Ishikawa (cell line): ENCODE measurements around the gene APLF.

Source experiments
- CEBPB ChIP-seq: IDR thresholded peaks from 2 replicates; pipeline ENCODE4 v1.6.1; 2012
- CREB1 ChIP-seq: IDR thresholded peaks from 2 replicates; pipeline ENCODE4 v1.6.1; 2012; ENCODE audit warnings: low read depth
- EGR1 ChIP-seq: IDR thresholded peaks from 2 replicates; pipeline ENCODE4 v1.6.1; 2012
- EP300 ChIP-seq: IDR thresholded peaks from 2 replicates; pipeline ENCODE4 v1.6.1; 2012; ENCODE audit warnings: borderline replicate concordance
- FOXM1 ChIP-seq: IDR thresholded peaks from 2 replicates; pipeline ENCODE4 v1.6.1; 2012; ENCODE audit warnings: low read depth, borderline replicate concordance
- MAX ChIP-seq: IDR thresholded peaks from 2 replicates; pipeline ENCODE4 v1.6.1; 2012
- NFIC ChIP-seq: IDR thresholded peaks from 2 replicates; pipeline ENCODE4 v1.6.1; 2012
- RAD21 ChIP-seq: IDR thresholded peaks from 2 replicates; pipeline ENCODE4 v1.6.1; 2012; ENCODE audit warnings: low read depth
- REST ChIP-seq: IDR thresholded peaks from 2 replicates; pipeline ENCODE4 v1.6.1; 2012; ENCODE audit warnings: low read depth, mild to moderate bottlenecking
- TAF1 ChIP-seq: IDR thresholded peaks from 2 replicates; pipeline ENCODE4 v1.6.1; 2012; ENCODE audit warnings: low read depth, mild to moderate bottlenecking
- TCF12 ChIP-seq: IDR thresholded peaks from 2 replicates; pipeline ENCODE4 v1.6.1; 2012; ENCODE audit warnings: low read depth
- TEAD4 ChIP-seq: IDR thresholded peaks from 2 replicates; pipeline ENCODE4 v1.6.1; 2012
- USF1 ChIP-seq: IDR thresholded peaks from 2 replicates; pipeline ENCODE4 v1.6.1; 2012
- YY1 ChIP-seq: IDR thresholded peaks from 2 replicates; pipeline ENCODE4 v1.6.1; 2012; ENCODE audit warnings: low read depth
- ZBTB7A ChIP-seq: IDR thresholded peaks from 2 replicates; pipeline ENCODE4 v1.6.1; 2012; ENCODE audit warnings: low read depth

Gene APLF

GRCh38 chr2:68463287-68463877 lies 4.0 kb upstream of the APLF start:
- TF ChIP-seq REST (no peak), RAD21 (peak; percentile 81)

GRCh38 chr2:68464651-68465050 lies 2.7 kb upstream of the APLF start:
- TF ChIP-seq NFIC (no peak), RAD21 (no peak)

GRCh38 chr2:68465081-68465916 lies 2.1 kb upstream of the APLF start:
- no peak for TF ChIP-seq TEAD4
- TF ChIP-seq ZBTB7A, result no peak
- no peak for TF ChIP-seq YY1
- TF ChIP-seq NFIC, result no peak
- TF ChIP-seq EGR1, result no peak
- TF ChIP-seq TAF1, result no peak
- TF ChIP-seq REST, result no peak
- TF ChIP-seq USF1, result no peak
- TF ChIP-seq FOXM1, result no peak
- no peak for TF ChIP-seq MAX

- TF ChIP-seq NFIC (no peak), FOXM1 (no peak), TEAD4 (no peak), YY1 (no peak), CEBPB (no peak), MAX (no peak), REST (no peak), TAF1 (no peak), TCF12 (no peak), USF1 (no peak), EP300 (no peak), EGR1 (no peak), CREB1 (no peak), RAD21 (no peak), ZBTB7A (no peak)
Observed at GRCh38 chr2:68466361-68466777, 1.0 kb upstream of the APLF start.

GRCh38 chr2:68466778-68467076 lies 658 bp upstream of the APLF start:
- TF ChIP-seq NFIC (no peak), TEAD4 (no peak), ZBTB7A (no peak), USF1 (no peak), REST (no peak), EGR1 (no peak), RAD21 (no peak), FOXM1 (no peak)
